Astrocyte (in vitro differentiated cells and primary cell): ENCODE data around the gene ZFR2. TPM values are rescaled to one million over a fixed set of nuclear protein-coding genes. Genes with fewer than 3 reads are reported as not detected.
A peak's percentile ranks its signal among the peaks of the same experiment; 100 is the strongest.

Experiments used
- DNase-seq: peaks from one replicate; pipeline ENCODE4 v3.0.0-alpha.2; 2010; ENCODE audit warnings: low read depth
- FAIRE-seq: peaks from 2 replicates; lab custom pipeline; 2011; peaks lifted over from hg19 to GRCh38; lab: Jason Lieb, UNC
- H2AFZ ChIP-seq: 2 replicates; pipeline ENCODE4 v1.6.0; 2012; ENCODE audit warnings: low read depth, low read length, inconsistent platforms
- H3K27ac ChIP-seq: 2 replicates; pipeline ENCODE4 v1.5.1; 2011; ENCODE audit warnings: low read depth, low read length, inconsistent platforms
- H3K27me3 ChIP-seq: 2 replicates; pipeline ENCODE4 v1.6.0; 2011; ENCODE audit warnings: low read length, inconsistent platforms; ENCODE audit not compliant: insufficient read depth
- H3K36me3 ChIP-seq: 2 replicates; pipeline ENCODE4 v1.5.1; 2011; ENCODE audit warnings: low read length, inconsistent platforms; ENCODE audit not compliant: insufficient read depth
- H3K4me1 ChIP-seq: 2 replicates; pipeline ENCODE4 v1.5.1; 2011; ENCODE audit warnings: low read length, inconsistent platforms; ENCODE audit not compliant: insufficient read depth
- H3K4me2 ChIP-seq: 2 replicates; pipeline ENCODE4 v1.6.0; 2012; ENCODE audit warnings: low read length, inconsistent platforms
- H3K4me3 ChIP-seq: 2 replicates; pipeline ENCODE4 v1.5.1; 2011; ENCODE audit warnings: low read depth, mild to moderate bottlenecking, low read length, inconsistent platforms; ENCODE audit not compliant: insufficient read depth
- H3K79me2 ChIP-seq: 2 replicates; pipeline ENCODE4 v1.6.0; 2012; ENCODE audit warnings: mild to moderate bottlenecking, low read length, inconsistent platforms; ENCODE audit not compliant: insufficient read depth
- H3K9ac ChIP-seq: 2 replicates; pipeline ENCODE4 v1.6.0; 2012; ENCODE audit warnings: mild to moderate bottlenecking, low read length, inconsistent platforms
- H3K9me3 ChIP-seq: 2 replicates; pipeline ENCODE4 v1.5.1; 2012; ENCODE audit warnings: low read depth, mild to moderate bottlenecking, low read length, inconsistent platforms; ENCODE audit not compliant: insufficient read depth
- H4K20me1 ChIP-seq: 2 replicates; pipeline ENCODE4 v1.6.0; 2012; ENCODE audit warnings: low read length, inconsistent platforms; ENCODE audit not compliant: insufficient read depth
- H3K27ac Mint-ChIP-seq: one replicate; pipeline ENCODE4 v1.8.0; 2021; ENCODE audit warnings: mild to moderate bottlenecking, mixed read lengths; ENCODE audit not compliant: unreplicated experiment
- H3K27me3 Mint-ChIP-seq: one replicate; pipeline ENCODE4 v1.8.0; 2021; ENCODE audit warnings: low read depth, mixed read lengths; ENCODE audit not compliant: unreplicated experiment
- H3K36me3 Mint-ChIP-seq: one replicate; pipeline ENCODE4 v1.8.0; 2021; ENCODE audit warnings: low read depth, mixed read lengths; ENCODE audit not compliant: unreplicated experiment
- H3K4me1 Mint-ChIP-seq: one replicate; pipeline ENCODE4 v1.8.0; 2021; ENCODE audit warnings: low read depth, mixed read lengths; ENCODE audit not compliant: unreplicated experiment
- H3K4me3 Mint-ChIP-seq: one replicate; pipeline ENCODE4 v1.8.0; 2021; ENCODE audit warnings: mild to moderate bottlenecking, moderate library complexity, mixed read lengths; ENCODE audit not compliant: unreplicated experiment
- H3K9me3 Mint-ChIP-seq: one replicate; pipeline ENCODE4 v1.8.0; 2021; ENCODE audit warnings: mild to moderate bottlenecking, mixed read lengths; ENCODE audit not compliant: unreplicated experiment
- CTCF ChIP-seq: IDR thresholded peaks from 2 replicates; pipeline ENCODE4 v1.5.1; 2011; ENCODE audit warnings: low read depth, mild to moderate bottlenecking, inconsistent platforms, low read length, moderate library complexity; ENCODE audit not compliant: insufficient read depth
- EZH2 ChIP-seq: IDR thresholded peaks from 2 replicates; pipeline ENCODE4 v1.6.1; 2012; ENCODE audit warnings: mild to moderate bottlenecking, low read length, inconsistent platforms; ENCODE audit not compliant: insufficient read depth
- total RNA-seq: library from RNA; stranded (reverse); gene quantifications from 2 replicates; pipeline ENCODE4 v1.2.1, GENCODE V29; 2021

Gene ZFR2
- total RNA-seq, 1 donor from 2014 or later, result 2.0 TPM

GRCh38 chr19:3770136-3770999 lies 98.5 kb downstream of the ZFR2 start:
- H3K27ac ChIP-seq, result no peak overlapping the region
- H4K20me1 ChIP-seq, result no peaks in the 10 kb centered on the region
- H3K4me2 ChIP-seq, result no peak overlapping the region
- TF ChIP-seq EZH2 (no peak), CTCF (no peak)
- no peaks in the 10 kb centered on the region for H3K9me3 ChIP-seq
- H3K4me1 Mint-ChIP-seq, result no peaks in the 10 kb centered on the region
- peaks cover 3% of the 10 kb centered on the region for H3K36me3 Mint-ChIP-seq
- H3K9me3 Mint-ChIP-seq, result no peaks in the 10 kb centered on the region
- H3K27ac Mint-ChIP-seq, result no peak overlapping the region
- DNase-seq (no peak), FAIRE-seq (no peak)
- H2AFZ ChIP-seq, result no peak overlapping the region
- no peak overlapping the region for H3K4me3 ChIP-seq
- no peak overlapping the region for H3K4me3 Mint-ChIP-seq
- peaks cover 16% of the 10 kb centered on the region for H3K27me3 Mint-ChIP-seq
- no peaks in the 10 kb centered on the region for H3K4me1 ChIP-seq
- H3K36me3 ChIP-seq, result no peaks in the 10 kb centered on the region
- H3K9ac ChIP-seq, result no peak overlapping the region
- no peaks in the 10 kb centered on the region for H3K79me2 ChIP-seq
- no peaks in the 10 kb centered on the region for H3K27me3 ChIP-seq

GRCh38 chr19:3769494-3769893 lies 99.3 kb downstream of the ZFR2 start:
- Histone ChIP-seq H3K27ac (no peak overlapping the region), H3K36me3 (no peaks in the 10 kb centered on the region), H3K4me3 (no peak overlapping the region), H3K27me3 (no peaks in the 10 kb centered on the region), H3K4me2 (no peak overlapping the region), H3K4me1 (no peaks in the 10 kb centered on the region), H2AFZ (no peak overlapping the region), H4K20me1 (no peaks in the 10 kb centered on the region), H3K9me3 (no peaks in the 10 kb centered on the region), H3K79me2 (no peaks in the 10 kb centered on the region), H3K9ac (no peak overlapping the region)
- H3K27me3 Mint-ChIP-seq, result peaks cover 15% of the 10 kb centered on the region
- H3K4me1 Mint-ChIP-seq, result no peaks in the 10 kb centered on the region
- FAIRE-seq, result no peak
- no peak for TF ChIP-seq CTCF
- TF ChIP-seq EZH2, result no peak
- H3K4me3 Mint-ChIP-seq, result no peak overlapping the region
- no peaks in the 10 kb centered on the region for H3K9me3 Mint-ChIP-seq
- H3K36me3 Mint-ChIP-seq, result peaks cover 3% of the 10 kb centered on the region
- H3K27ac Mint-ChIP-seq, result no peak overlapping the region
- no peak for DNase-seq

GRCh38 chr19:3768748-3769099 lies 100.1 kb downstream of the ZFR2 start:
- Mint-ChIP-seq H3K9me3 (no peaks in the 10 kb centered on the region), H3K4me3 (no peak overlapping the region), H3K4me1 (no peaks in the 10 kb centered on the region), H3K36me3 (peaks cover 3% of the 10 kb centered on the region), H3K27ac (peak overlapping the region; percentile 11), H3K27me3 (peaks cover 9% of the 10 kb centered on the region)
- Histone ChIP-seq H3K4me3 (no peak overlapping the region), H3K9me3 (no peaks in the 10 kb centered on the region), H4K20me1 (no peaks in the 10 kb centered on the region), H3K27me3 (no peaks in the 10 kb centered on the region), H3K4me2 (no peak overlapping the region), H3K36me3 (no peaks in the 10 kb centered on the region), H3K4me1 (no peaks in the 10 kb centered on the region), H3K79me2 (no peaks in the 10 kb centered on the region), H2AFZ (no peak overlapping the region), H3K9ac (no peak overlapping the region), H3K27ac (no peak overlapping the region)
- TF ChIP-seq EZH2 (no peak), CTCF (no peak)
- FAIRE-seq, result no peak
- no peak for DNase-seq
